Uterus (tissue), 2 donors: ENCODE measurements around the gene ARHGEF19.

Source experiments
- CTCF ChIP-seq, 4 experiments: fragments of 200-600 bp in 2 of 4; fragments of 450-650 bp in 2 of 4; sonication (generic) in 2 of 4; IDR thresholded peaks; one replicate each; pipeline ENCODE4 v1.5.1; 2016 to 2019; ENCODE audit warnings: antibody characterized with exemption in 4 of 4, mild to moderate bottlenecking in 2 of 4, moderate library complexity in 1 of 4
- POLR2A ChIP-seq, 2 donors: fragments of 450-650 bp; IDR thresholded peaks; one replicate each; pipeline ENCODE4 v1.6.1; 2016; ENCODE audit warnings: antibody characterized with exemption in 2 of 2, mild to moderate bottlenecking in 1 of 2, moderate library complexity in 1 of 2

GRCh38 chr1:16186655-16187235 is 25.7 kb downstream of the ARHGEF19 start:
- TF ChIP-seq POLR2A (IDR thresholded peaks at IDR 0.05) (no peak), CTCF (IDR thresholded peaks at IDR 0.05) (no peak)
